ENCODE measurements around the gene NEU1. TPM values are rescaled to one million over a fixed set of nuclear protein-coding genes. Genes with fewer than 3 reads are reported as not detected.

Gene NEU1
- total RNA-seq, 6 donors from 2014 or later = 28.3 to 90.3 (median 64.6) TPM

DNA sequence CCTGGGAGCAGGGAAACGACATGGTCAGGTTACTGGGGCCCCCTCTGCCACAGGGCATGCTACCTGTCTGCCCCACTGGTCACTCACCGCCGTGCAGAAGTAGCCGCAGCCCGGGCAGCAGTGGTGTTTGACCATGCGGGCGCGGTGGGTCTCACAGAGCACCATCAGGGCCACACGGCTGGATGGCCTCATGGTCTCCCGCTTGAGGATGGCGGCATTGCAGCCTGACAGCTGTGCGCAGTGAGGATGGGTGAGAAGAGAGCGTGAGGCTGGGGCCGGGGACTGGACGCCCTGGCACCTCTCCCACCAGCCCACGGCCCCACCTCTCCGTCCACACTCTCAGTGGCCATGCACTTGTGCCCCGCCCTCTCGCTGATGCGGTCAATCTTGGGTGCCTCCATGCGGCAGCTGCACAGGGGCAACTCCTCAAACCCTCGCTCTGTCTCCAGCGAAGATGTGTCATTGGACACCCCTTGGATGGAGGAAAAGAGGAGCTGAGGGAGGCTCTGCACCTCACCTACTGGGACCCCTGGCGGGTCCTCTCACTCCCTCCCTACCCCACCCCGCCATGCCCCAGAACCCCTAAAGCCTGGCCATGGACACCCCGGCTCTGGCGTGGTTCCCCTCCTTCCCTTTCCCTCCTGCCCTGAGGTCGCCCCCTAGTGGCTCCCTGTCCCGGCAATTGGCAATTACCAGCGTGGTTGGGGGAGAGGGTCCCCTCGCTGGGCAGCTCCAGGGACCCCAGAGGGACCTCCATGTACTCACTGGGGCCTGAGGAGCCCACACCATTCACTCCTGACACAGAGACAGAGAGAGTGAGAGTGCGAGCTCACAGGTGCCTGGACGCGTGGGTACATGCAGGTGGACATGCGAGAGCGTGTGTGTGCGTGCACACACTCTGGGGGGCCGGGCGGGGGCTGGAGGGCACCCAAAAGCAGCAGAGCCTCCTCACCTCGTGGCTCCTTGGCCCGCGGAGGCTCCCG is 25.9 kb upstream of the NEU1 start:
- peak; percentile 64 for ATAC-seq (ENCODE audit: low FRiP score in 2 of 2)
- peaks cover 39 to 96% (median 79%) of the 10 kb centered on the region in 4 donors for H3K36me3 ChIP-seq

DNA sequence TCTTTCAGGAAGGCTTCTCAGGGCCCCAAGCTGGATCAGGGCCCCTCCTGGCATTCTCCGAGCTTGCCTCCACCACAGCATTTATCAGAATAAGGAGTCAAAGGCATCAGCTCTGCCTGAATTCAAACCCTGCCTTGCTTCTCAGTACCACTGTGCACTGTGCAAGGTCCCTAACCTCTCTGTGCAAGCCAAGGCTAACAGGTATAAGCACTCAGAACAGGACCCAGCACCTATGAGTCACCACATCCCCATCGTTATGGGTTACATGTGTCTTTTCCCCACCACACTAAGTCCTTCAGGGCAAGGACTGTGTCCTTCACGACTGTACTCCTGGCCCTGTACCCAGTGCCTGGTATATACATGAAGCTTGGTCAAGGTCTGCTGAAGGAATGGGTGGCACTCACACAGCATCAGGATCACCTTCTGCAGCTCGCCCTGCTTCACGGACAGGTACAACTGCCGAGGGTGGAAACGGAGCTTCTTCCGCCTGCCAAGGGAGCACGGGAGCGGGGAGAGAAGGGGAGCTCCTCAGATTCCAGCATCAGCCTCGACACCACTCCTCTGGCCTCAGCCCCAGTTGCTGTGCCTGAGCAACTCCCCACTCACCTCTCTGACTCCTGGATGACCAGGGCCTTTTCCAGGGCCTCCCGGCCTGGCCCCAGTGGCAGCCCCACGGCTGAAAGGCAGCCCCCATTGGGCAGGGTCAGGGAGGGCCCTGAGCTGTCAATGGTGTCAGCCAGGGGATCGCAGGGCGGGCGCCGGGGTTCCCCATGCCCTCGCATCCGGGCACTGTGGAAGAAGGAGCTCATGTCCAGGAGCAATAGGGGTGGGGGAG is 24.8 kb upstream of the NEU1 start:
- ATAC-seq (ENCODE audit: low FRiP score in 2 of 2) (no peak), DNase-seq (no peak)
- no peak overlapping the region for H3K4me3 ChIP-seq
- no peaks in the 10 kb centered on the region for H3K9me3 ChIP-seq
- H3K36me3 ChIP-seq = peaks cover 39 to 96% (median 80%) of the 10 kb centered on the region in 4 donors
- H3K4me1 ChIP-seq = no peaks in the 10 kb centered on the region
- no peaks in the 10 kb centered on the region for H3K27me3 ChIP-seq
- 89 to 92% methylated on average over 17 to 19 of the region's 19 CpGs for WGBS, 2 donors
- H3K27ac ChIP-seq = no peak overlapping the region
- TF ChIP-seq, protein P1, sequence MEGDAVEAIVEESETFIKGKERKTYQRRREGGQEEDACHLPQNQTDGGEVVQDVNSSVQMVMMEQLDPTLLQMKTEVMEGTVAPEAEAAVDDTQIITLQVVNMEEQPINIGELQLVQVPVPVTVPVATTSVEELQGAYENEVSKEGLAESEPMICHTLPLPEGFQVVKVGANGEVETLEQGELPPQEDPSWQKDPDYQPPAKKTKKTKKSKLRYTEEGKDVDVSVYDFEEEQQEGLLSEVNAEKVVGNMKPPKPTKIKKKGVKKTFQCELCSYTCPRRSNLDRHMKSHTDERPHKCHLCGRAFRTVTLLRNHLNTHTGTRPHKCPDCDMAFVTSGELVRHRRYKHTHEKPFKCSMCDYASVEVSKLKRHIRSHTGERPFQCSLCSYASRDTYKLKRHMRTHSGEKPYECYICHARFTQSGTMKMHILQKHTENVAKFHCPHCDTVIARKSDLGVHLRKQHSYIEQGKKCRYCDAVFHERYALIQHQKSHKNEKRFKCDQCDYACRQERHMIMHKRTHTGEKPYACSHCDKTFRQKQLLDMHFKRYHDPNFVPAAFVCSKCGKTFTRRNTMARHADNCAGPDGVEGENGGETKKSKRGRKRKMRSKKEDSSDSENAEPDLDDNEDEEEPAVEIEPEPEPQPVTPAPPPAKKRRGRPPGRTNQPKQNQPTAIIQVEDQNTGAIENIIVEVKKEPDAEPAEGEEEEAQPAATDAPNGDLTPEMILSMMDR (IDR thresholded peaks at IDR 0.05) = no peak
- no peak for TF ChIP-seq POLR2AphosphoS5 (IDR thresholded peaks at IDR 0.05)
- no peak for TF ChIP-seq EP300 (IDR thresholded peaks at IDR 0.05)
- TF ChIP-seq POLR2A (IDR thresholded peaks at IDR 0.05) = no peak

More for the DNA sequence above, 25.9 kb upstream of the NEU1 start:
- no peaks in the 10 kb centered on the region for H3K4me1 ChIP-seq
- no peak overlapping the region for H3K27ac ChIP-seq
- H3K9me3 ChIP-seq = no peaks in the 10 kb centered on the region
- 84 to 85% methylated on average over 13 to 43 of the region's 43 CpGs for WGBS, 2 donors
- no peak overlapping the region for H3K4me3 ChIP-seq
- no peaks in the 10 kb centered on the region for H3K27me3 ChIP-seq
- TF ChIP-seq EP300 (IDR thresholded peaks at IDR 0.05) = no peak
- no peak for TF ChIP-seq POLR2A (IDR thresholded peaks at IDR 0.05)
- TF ChIP-seq POLR2AphosphoS5 (IDR thresholded peaks at IDR 0.05) = no peak
- TF ChIP-seq, protein P1 (IDR thresholded peaks at IDR 0.05) = peak in 5 of 6 experiments; percentile 31 to 68 (median 49)
- no peak for DNase-seq

DNA sequence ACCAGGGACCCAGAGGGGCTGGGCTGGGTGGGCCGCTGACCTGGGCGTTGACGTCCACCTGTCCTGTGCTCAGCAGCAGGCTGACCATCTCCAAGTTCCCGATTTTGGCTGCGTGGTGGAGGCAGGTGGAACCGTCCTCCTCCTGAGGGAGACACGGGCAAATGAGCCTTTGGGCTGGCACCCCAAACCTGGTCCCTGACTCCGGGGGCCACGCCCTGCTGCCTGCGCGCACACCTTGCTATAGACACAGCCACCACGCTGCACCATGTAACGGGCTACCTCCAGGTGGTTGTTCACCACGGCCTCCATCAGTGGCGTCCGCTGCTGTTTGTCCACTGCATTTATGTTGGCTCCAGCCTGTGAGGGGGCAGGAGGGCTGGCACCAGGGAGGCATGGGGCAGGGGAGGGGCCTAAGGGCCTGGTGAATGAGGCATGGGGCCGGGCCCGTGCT is 23.9 kb upstream of the NEU1 start:
- Histone ChIP-seq H3K4me3 (no peak overlapping the region), H3K36me3 (peaks cover 39 to 96% (median 80%) of the 10 kb centered on the region in 4 donors), H3K27me3 (no peaks in the 10 kb centered on the region), H3K27ac (no peak overlapping the region), H3K4me1 (no peaks in the 10 kb centered on the region), H3K9me3 (no peaks in the 10 kb centered on the region)
- WGBS, 2 donors = 98 to 99% methylated on average over 5 to 18 of the region's 18 CpGs
- TF ChIP-seq, protein P1 (IDR thresholded peaks at IDR 0.05) = no peak
- no peak for TF ChIP-seq POLR2A (IDR thresholded peaks at IDR 0.05)
- TF ChIP-seq POLR2AphosphoS5 (IDR thresholded peaks at IDR 0.05) = no peak
- TF ChIP-seq EP300 (IDR thresholded peaks at IDR 0.05) = no peak
- no peak for ATAC-seq (ENCODE audit: low FRiP score in 2 of 2)
- DNase-seq = no peak

DNA sequence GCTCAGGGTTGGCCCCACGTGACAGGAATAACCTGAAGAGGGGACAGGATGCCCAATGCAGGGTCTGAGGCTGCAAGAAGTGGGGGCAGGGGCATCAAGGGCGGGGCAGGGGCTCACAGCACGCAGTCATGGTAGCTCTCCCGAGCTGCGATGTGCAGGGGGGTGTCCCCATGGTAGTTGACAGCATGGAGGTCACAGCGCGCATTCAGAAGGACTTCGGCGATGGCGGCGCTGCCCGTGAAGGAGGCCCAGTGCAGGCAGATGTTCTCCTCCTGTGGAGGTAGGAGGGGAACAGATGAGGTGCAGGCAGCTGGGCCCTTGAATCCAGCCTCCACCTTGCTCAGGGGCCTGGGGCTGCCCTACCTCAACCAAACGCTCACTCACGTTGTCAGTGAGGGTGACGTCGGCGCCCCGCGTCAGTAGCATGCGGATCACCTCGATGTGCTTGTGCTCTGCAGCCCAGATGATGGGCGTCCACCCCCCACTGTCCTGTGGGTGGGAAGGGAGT is 22.0 kb upstream of the NEU1 start:
- WGBS, 2 donors = 96 to 97% methylated on average over 20 to 22 of the region's 22 CpGs
- peaks cover 35 to 99% (median 88%) of the 10 kb centered on the region in 4 donors for H3K36me3 ChIP-seq
- peaks cover 0 to 4% (median 0%) of the 10 kb centered on the region in 4 donors for H3K4me1 ChIP-seq
- TF ChIP-seq POLR2A (IDR thresholded peaks at IDR 0.05) (no peak), EP300 (IDR thresholded peaks at IDR 0.05) (no peak), POLR2AphosphoS5 (IDR thresholded peaks at IDR 0.05) (no peak)
- TF ChIP-seq, protein P1 (IDR thresholded peaks at IDR 0.05) = no peak
- H3K9me3 ChIP-seq = no peaks in the 10 kb centered on the region
- H3K27me3 ChIP-seq = no peaks in the 10 kb centered on the region
- no peak for DNase-seq
- H3K27ac ChIP-seq = no peak overlapping the region
- ATAC-seq (ENCODE audit: low FRiP score in 2 of 2) = no peak
- no peak overlapping the region for H3K4me3 ChIP-seq
